Upper lobe of right lung (tissue), 1 donor: ENCODE results near the gene TBC1D22B. TPM values are rescaled to one million over a fixed set of nuclear protein-coding genes. Genes with fewer than 3 reads are reported as not detected.
"Not testable (repeated sequence)": the region's sequence is repeated elsewhere in the genome, so short reads cannot be mapped to it uniquely, and the experiment has no call there.

Experiments
- ATAC-seq: fragments of 200-7000 bp; cut with Tn5 transposase; one replicate; pipeline ENCODE4 v1.9.1; 2020; ENCODE audit warnings: mild to moderate bottlenecking, moderate library complexity
- DNase-seq: peaks from one replicate; pipeline ENCODE4 v3.0.0-alpha.2; 2020
- H3K27ac ChIP-seq: fragments of 200-600 bp; one replicate; pipeline ENCODE4 v1.8.0; 2022
- H3K27me3 ChIP-seq: fragments of 200-600 bp; one replicate; pipeline ENCODE4 v1.8.0; 2022; ENCODE audit warnings: mild to moderate bottlenecking
- H3K36me3 ChIP-seq: fragments of 200-600 bp; one replicate; pipeline ENCODE4 v1.8.0; 2022
- H3K4me1 ChIP-seq: fragments of 200-600 bp; one replicate; pipeline ENCODE4 v1.8.0; 2022
- H3K4me3 ChIP-seq: fragments of 200-600 bp; one replicate; pipeline ENCODE4 v1.8.0; 2022; ENCODE audit warnings: mild to moderate bottlenecking
- H3K9me3 ChIP-seq: fragments of 200-600 bp; one replicate; pipeline ENCODE4 v1.8.0; 2022
- CTCF ChIP-seq: fragments of 200-600 bp; IDR thresholded peaks from one replicate; pipeline ENCODE4 v1.8.0; 2022; ENCODE audit warnings: antibody characterized with exemption
- intact Hi-C: fragments of 100-400 bp; cut with DNase I; formaldehyde crosslinking; loops from one replicate; pipeline ENCODE4 v1.11.0; 2022
- total RNA-seq: library from RNA; stranded (reverse); fragmentation: NEBNext Ultra II Directional; extraction: Animal tissue kit (Norgen Biotek cat#: 25700); gene quantifications from one replicate; pipeline ENCODE4 v1.2.1, GENCODE V29; 2021
- donor health status: DM: no; HTN: yes; CAD: no; lungs with severe emphysema.

TBC1D22B gene
- total RNA-seq, 1 donor from 2014 or later: 12.4 TPM

GRCh38 chr6:37332894-37333293 is 75.3 kb downstream of the TBC1D22B start:
- no peak for TF ChIP-seq CTCF
- Histone ChIP-seq H3K36me3 (peaks cover 20% of the 10 kb centered on the region), H3K9me3 (no peaks in the 10 kb centered on the region), H3K27me3 (no peaks in the 10 kb centered on the region), H3K4me3 (no peak overlapping the region), H3K27ac (no peak overlapping the region), H3K4me1 (no peaks in the 10 kb centered on the region)
- intact Hi-C loops: no loop called here
- ATAC-seq (no peak), DNase-seq (no peak)

DNA sequence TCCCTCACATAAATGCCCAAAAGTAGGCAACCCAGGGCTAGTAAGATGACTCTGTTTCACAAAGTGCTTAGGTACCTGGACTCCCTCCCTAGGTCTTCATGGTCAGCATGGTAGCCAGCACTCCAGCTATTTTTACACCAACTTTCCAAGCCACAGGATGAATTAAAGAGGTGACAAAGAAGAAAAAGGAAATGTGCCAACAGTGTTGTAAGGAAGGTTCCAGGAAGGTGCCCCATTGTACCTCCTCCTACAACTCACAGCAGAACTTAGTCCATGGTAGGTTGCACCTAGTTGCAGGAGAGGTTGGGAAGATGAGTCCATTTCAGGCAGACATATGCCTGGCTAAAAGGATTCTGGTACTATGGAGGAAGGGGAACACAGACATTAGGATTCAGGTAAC is 76.5 kb downstream of the TBC1D22B start:
- TF ChIP-seq CTCF: no peak
- DNase-seq (no peak), ATAC-seq (no peak)
- H3K9me3 ChIP-seq: no peaks in the 10 kb centered on the region
- H3K36me3 ChIP-seq: peaks cover 17% of the 10 kb centered on the region
- no peaks in the 10 kb centered on the region for H3K27me3 ChIP-seq
- intact Hi-C loops: no loop called here
- H3K27ac ChIP-seq: no peak overlapping the region
- H3K4me1 ChIP-seq: no peaks in the 10 kb centered on the region
- H3K4me3 ChIP-seq: no peak overlapping the region

DNA sequence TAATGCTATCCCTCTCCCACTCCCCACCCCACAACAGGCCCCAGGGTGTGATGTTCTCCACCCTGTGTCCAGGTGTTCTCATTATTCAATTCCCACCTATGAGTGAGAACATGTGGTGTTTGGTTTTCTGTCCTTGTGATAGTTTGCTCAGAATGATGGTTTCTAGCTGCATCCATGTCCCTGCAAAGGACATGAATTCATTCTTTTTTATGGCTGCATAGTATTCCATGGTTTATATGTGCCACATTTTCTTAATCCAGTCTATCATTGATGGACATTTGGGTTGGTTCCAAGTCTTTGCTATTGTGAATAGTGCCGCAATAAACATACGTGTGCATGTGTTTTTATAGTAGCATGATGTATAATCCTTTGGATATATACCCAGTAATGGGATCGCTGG is 80.7 kb downstream of the TBC1D22B start:
- H3K9me3 ChIP-seq, H3K4me1 ChIP-seq, DNase-seq, ATAC-seq, H3K4me3 ChIP-seq, H3K36me3 ChIP-seq, H3K27me3 ChIP-seq, intact Hi-C loops, H3K27ac ChIP-seq: not testable (repeated sequence)

DNA sequence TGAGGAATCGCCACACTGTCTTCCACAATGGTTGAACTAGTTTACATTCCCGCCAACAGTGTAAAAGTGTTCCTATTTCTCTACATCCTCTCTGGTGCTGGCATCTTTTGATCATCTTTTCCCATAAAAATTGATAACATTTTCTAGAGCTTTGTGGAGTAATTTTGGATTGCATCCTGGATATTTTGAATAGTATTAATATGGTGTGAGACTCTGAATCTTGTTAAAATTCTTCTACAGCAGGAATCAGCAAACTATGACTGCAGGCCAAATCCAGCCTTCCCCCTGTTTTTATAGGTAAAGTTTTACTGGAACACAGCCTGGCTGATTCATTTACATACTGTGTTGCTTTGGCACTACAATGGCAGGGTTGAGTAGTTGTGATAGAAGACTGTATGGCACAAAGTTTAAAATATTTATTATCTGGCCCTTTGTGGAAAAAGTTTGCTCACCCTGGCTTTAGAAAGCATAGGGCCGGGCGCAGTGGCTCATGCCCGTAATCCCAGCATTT is 81.2 kb downstream of the TBC1D22B start:
- no peak for DNase-seq
- ATAC-seq: no peak
- intact Hi-C loops: no loop called here

DNA sequence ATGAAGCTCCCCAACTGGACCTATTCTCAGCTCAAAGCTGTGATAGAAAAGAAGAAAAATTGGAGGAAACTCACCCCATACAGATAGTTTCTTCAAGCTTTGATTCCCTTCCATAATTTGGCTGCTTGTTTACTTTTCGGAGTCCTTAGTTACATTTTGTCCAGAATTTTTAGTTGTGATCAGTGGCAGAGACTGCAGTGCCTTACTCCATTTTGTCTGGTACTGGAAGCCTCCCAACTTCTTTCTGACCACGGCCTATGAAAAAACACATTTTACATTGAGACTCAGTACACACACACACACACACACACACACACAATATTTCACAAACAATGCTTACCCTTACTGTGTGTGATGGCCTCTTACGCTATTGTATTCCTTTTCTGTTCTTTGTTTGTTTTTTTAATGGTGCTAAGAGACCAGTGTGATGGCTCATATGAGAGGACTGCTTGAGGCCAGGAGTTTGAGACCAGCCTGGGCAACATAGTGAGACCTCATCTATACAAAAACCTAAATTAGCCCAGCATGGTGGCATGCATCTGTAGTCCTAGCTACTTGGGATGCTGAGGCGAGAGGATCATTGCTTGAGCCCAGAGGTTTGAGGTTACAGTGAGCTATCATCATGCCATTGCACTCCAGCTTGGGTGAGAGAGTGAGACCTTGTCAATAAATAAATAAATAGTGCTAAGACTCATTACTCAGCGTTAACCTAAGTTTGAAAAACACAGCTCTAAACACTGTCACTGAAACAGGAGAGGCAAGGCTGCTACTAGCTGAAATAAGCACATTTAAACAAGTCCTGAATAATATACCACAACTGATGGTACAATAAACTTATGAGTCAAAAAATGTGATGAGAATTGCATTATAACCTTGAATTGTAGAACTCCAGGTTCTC is 82.4 kb downstream of the TBC1D22B start:
- no peaks in the 10 kb centered on the region for H3K36me3 ChIP-seq
- TF ChIP-seq CTCF: no peak
- no peak overlapping the region for H3K4me3 ChIP-seq
- H3K4me1 ChIP-seq: no peaks in the 10 kb centered on the region
- no peak overlapping the region for H3K27ac ChIP-seq
- intact Hi-C loops: no loop called here
- DNase-seq: no peak
- H3K9me3 ChIP-seq: no peaks in the 10 kb centered on the region
- ATAC-seq: no peak
- no peaks in the 10 kb centered on the region for H3K27me3 ChIP-seq

More for the DNA sequence above, 81.2 kb downstream of the TBC1D22B start:
- Histone ChIP-seq H3K9me3 (no peaks in the 10 kb centered on the region), H3K4me3 (no peak overlapping the region), H3K27ac (no peak overlapping the region), H3K36me3 (no peaks in the 10 kb centered on the region), H3K27me3 (no peaks in the 10 kb centered on the region), H3K4me1 (no peaks in the 10 kb centered on the region)
- no peak for TF ChIP-seq CTCF

GRCh38 chr6:37340639-37340943 is 83.0 kb downstream of the TBC1D22B start:
- Histone ChIP-seq H3K9me3 (no peaks in the 10 kb centered on the region), H3K27me3 (no peaks in the 10 kb centered on the region), H3K4me1 (no peaks in the 10 kb centered on the region), H3K27ac (no peak overlapping the region), H3K36me3 (no peaks in the 10 kb centered on the region), H3K4me3 (no peak overlapping the region)
- intact Hi-C loops: no loop called here
- ATAC-seq: no peak
- no peak for DNase-seq
- TF ChIP-seq CTCF: no peak
